Endodermal cell (in vitro differentiated cells): Measurements from ENCODE around the gene CLN5. TPM values are rescaled to one million over a fixed set of nuclear protein-coding genes. Genes with fewer than 3 reads are reported as not detected.
"Not testable (repeated sequence)": the region's sequence is repeated elsewhere in the genome, so short reads cannot be mapped to it uniquely, and the experiment has no call there.

Experiments
- DNase-seq: peaks from one replicate; pipeline ENCODE4 v3.0.0-alpha.2; 2017
- H3K27ac ChIP-seq: 2 replicates; pipeline ENCODE4 v1.5.1; 2013; ENCODE audit warnings: mild to moderate bottlenecking, low read depth, low read length, moderate library complexity
- H3K27me3 ChIP-seq: 2 replicates; pipeline ENCODE4 v1.6.1; 2013; ENCODE audit warnings: mild to moderate bottlenecking, low read length, moderate library complexity; ENCODE audit not compliant: insufficient read depth, control insufficient read depth, poor library complexity, severe bottlenecking
- H3K36me3 ChIP-seq: 2 replicates; pipeline ENCODE4 v1.7.0; 2013; ENCODE audit warnings: mild to moderate bottlenecking, low read length, moderate library complexity; ENCODE audit not compliant: control insufficient read depth, insufficient read depth
- H3K4me1 ChIP-seq: one replicate; pipeline ENCODE4 v1.7.0; 2013; ENCODE audit warnings: low read length; ENCODE audit not compliant: control insufficient read depth, insufficient read depth
- H3K4me3 ChIP-seq: 2 replicates; pipeline ENCODE4 v1.5.1; 2013; ENCODE audit warnings: mild to moderate bottlenecking, low read length, moderate library complexity
- H3K9ac ChIP-seq: 2 replicates; pipeline ENCODE4 v1.6.1; 2013; ENCODE audit warnings: mild to moderate bottlenecking, low read length, moderate library complexity; ENCODE audit not compliant: poor library complexity, severe bottlenecking; ENCODE audit errors: extremely low read depth
- H3K9me3 ChIP-seq: 2 replicates; pipeline ENCODE4 v1.6.1; 2013; ENCODE audit warnings: mild to moderate bottlenecking, low read length, moderate library complexity; ENCODE audit not compliant: control insufficient read depth
- H3K27ac Mint-ChIP-seq: 2 replicates; pipeline ENCODE4 v1.8.0; 2020; ENCODE audit warnings: mixed read lengths
- H3K27me3 Mint-ChIP-seq: 2 replicates; pipeline ENCODE4 v1.8.0; 2021; ENCODE audit warnings: mild to moderate bottlenecking, mixed read lengths; ENCODE audit not compliant: insufficient read depth
- H3K36me3 Mint-ChIP-seq: 2 replicates; pipeline ENCODE4 v1.8.0; 2020; ENCODE audit warnings: low read depth, mixed read lengths
- H3K4me1 Mint-ChIP-seq: 2 replicates; pipeline ENCODE4 v1.8.0; 2020; ENCODE audit warnings: mixed read lengths
- H3K4me3 Mint-ChIP-seq: 2 replicates; pipeline ENCODE4 v1.8.0; 2020; ENCODE audit warnings: mild to moderate bottlenecking, moderate library complexity, mixed read lengths
- H3K9me3 Mint-ChIP-seq: 2 replicates; pipeline ENCODE4 v1.8.0; 2020; ENCODE audit warnings: mild to moderate bottlenecking, mixed read lengths
- CTCF ChIP-seq: fragments of 200-600 bp; sonication (generic); conservative IDR thresholded peaks from 2 replicates; pipeline ENCODE4 v1.5.0; 2021; ENCODE audit warnings: antibody characterized with exemption, mild to moderate bottlenecking
- WGBS, 2 experiments: methylation state at CpG; one replicate each; pipeline versions ENCODE4 v1.1.5 to v1.1.7; 2013; ENCODE audit warnings: missing lambda C conversion rate in 2 of 2, mixed read lengths in 1 of 2; ENCODE audit not compliant: insufficient coverage in 1 of 2, insufficient read length in 1 of 2; 5-methylcytosine and 5-hydroxymethylcytosine counted together
- total RNA-seq, 2 donors: library from RNA; stranded (reverse); fragmentation: NEBNext Ultra II Directional in 1 of 2; extraction: Animal tissue kit (Norgen Biotek cat#: 25700) in 1 of 2; gene quantifications; 2 replicates in 1 of 2; 3 replicates in 1 of 2; pipeline ENCODE4 v1.2.1, GENCODE V29; 2021

Gene CLN5
- total RNA-seq, 2 donors from 2014 or later, result 13.6 to 13.9 TPM

- 78 to 100% methylated on average over 1 to 2 of the region's 2 CpGs for WGBS, 2 experiments
- no peaks in the 10 kb centered on the region for H3K27me3 ChIP-seq
- no peak overlapping the region for H3K27ac ChIP-seq
- Mint-ChIP-seq H3K36me3 (peaks cover 55% of the 10 kb centered on the region), H3K27me3 (no peaks in the 10 kb centered on the region), H3K4me3 (no peak overlapping the region), H3K4me1 (no peaks in the 10 kb centered on the region), H3K9me3 (no peaks in the 10 kb centered on the region), H3K27ac (no peak overlapping the region)
- H3K9me3 ChIP-seq, result no peaks in the 10 kb centered on the region
- peaks cover 73% of the 10 kb centered on the region for H3K36me3 ChIP-seq
- H3K4me3 ChIP-seq, result no peak overlapping the region
- no peak overlapping the region for H3K9ac ChIP-seq
- H3K4me1 ChIP-seq, result no peaks in the 10 kb centered on the region
- no peak for DNase-seq
- no peak for TF ChIP-seq CTCF
Measured at GRCh38 chr13:77009011-77009410, 17.1 kb downstream of the CLN5 start.

- not testable (repeated sequence) for H3K4me3 Mint-ChIP-seq, H3K4me1 ChIP-seq, DNase-seq, H3K9me3 ChIP-seq, H3K9ac ChIP-seq, H3K27me3 Mint-ChIP-seq, H3K9me3 Mint-ChIP-seq, H3K27ac Mint-ChIP-seq, H3K27me3 ChIP-seq, H3K4me1 Mint-ChIP-seq, H3K4me3 ChIP-seq, H3K27ac ChIP-seq
- WGBS, 2 experiments, result 97 to 100% methylated on average over 2 to 5 of the region's 5 CpGs
- peaks cover 73% of the 10 kb centered on the region for H3K36me3 ChIP-seq
- H3K36me3 Mint-ChIP-seq, result peaks cover 62% of the 10 kb centered on the region
Measured at GRCh38 chr13:77009719-77010118, 17.8 kb downstream of the CLN5 start.

GRCh38 chr13:77013853-77014542 lies 22.1 kb downstream of the CLN5 start:
- DNase-seq, result no peak
- H3K27ac Mint-ChIP-seq, result no peak overlapping the region
- 94 to 95% methylated on average over 2 of the region's 2 CpGs for WGBS, 2 experiments
- H3K36me3 ChIP-seq, result peaks cover 86% of the 10 kb centered on the region
- H3K27ac ChIP-seq, result no peak overlapping the region
- no peaks in the 10 kb centered on the region for H3K9me3 ChIP-seq
- H3K9ac ChIP-seq, result no peak overlapping the region
- no peaks in the 10 kb centered on the region for H3K9me3 Mint-ChIP-seq
- H3K27me3 Mint-ChIP-seq, result no peaks in the 10 kb centered on the region
- H3K4me1 Mint-ChIP-seq, result no peaks in the 10 kb centered on the region
- H3K4me1 ChIP-seq, result no peaks in the 10 kb centered on the region
- H3K4me3 Mint-ChIP-seq, result no peak overlapping the region
- peaks cover 67% of the 10 kb centered on the region for H3K36me3 Mint-ChIP-seq
- H3K27me3 ChIP-seq, result no peaks in the 10 kb centered on the region
- TF ChIP-seq CTCF, result no peak
- H3K4me3 ChIP-seq, result no peak overlapping the region
